ENCODE measurements around the gene ROR1. TPM values are rescaled to one million over a fixed set of nuclear protein-coding genes. Genes with fewer than 3 reads are reported as not detected.

ROR1 gene
- total RNA-seq, 1 donor from 2014 or later: 13.1 TPM

- DNase-seq (ENCODE audit: low spot score): no peak
Observed at GRCh38 chr1:63856924-63857323, 83.1 kb downstream of the ROR1 start.

- DNase-seq (ENCODE audit: low spot score): no peak
Observed at GRCh38 chr1:63857478-63857877, 83.7 kb downstream of the ROR1 start.

- DNase-seq (ENCODE audit: low spot score): no peak
Observed at GRCh38 chr1:63858153-63858552, 84.3 kb downstream of the ROR1 start.

GRCh38 chr1:63859480-63860275 is 85.9 kb downstream of the ROR1 start:
- no peak for DNase-seq (ENCODE audit: low spot score)

- DNase-seq (ENCODE audit: low spot score): no peak
Observed at GRCh38 chr1:63861052-63861691, 87.4 kb downstream of the ROR1 start.

GRCh38 chr1:63863145-63863544 is 89.3 kb downstream of the ROR1 start:
- no peak for DNase-seq (ENCODE audit: low spot score)

GRCh38 chr1:63864224-63864641 is 90.4 kb downstream of the ROR1 start:
- DNase-seq (ENCODE audit: low spot score): no peak

- DNase-seq (ENCODE audit: low spot score): no peak
Observed at GRCh38 chr1:63865561-63865960, 91.7 kb downstream of the ROR1 start.

GRCh38 chr1:63866084-63866483 is 92.3 kb downstream of the ROR1 start:
- no peak for DNase-seq (ENCODE audit: low spot score)

GRCh38 chr1:63867429-63868176 is 93.8 kb downstream of the ROR1 start:
- no peak for DNase-seq (ENCODE audit: low spot score)

- DNase-seq (ENCODE audit: low spot score): no peak
Observed at GRCh38 chr1:63868268-63868781, 94.5 kb downstream of the ROR1 start.

- no peak for DNase-seq (ENCODE audit: low spot score)
Observed at GRCh38 chr1:63870152-63870551, 96.3 kb downstream of the ROR1 start.

- DNase-seq (ENCODE audit: low spot score): no peak
Observed at GRCh38 chr1:63871463-63871862, 97.6 kb downstream of the ROR1 start.

- no peak for DNase-seq (ENCODE audit: low spot score)
Observed at GRCh38 chr1:63873751-63874150, 99.9 kb downstream of the ROR1 start.

- no peak for DNase-seq (ENCODE audit: low spot score)
Observed at GRCh38 chr1:63874278-63874880, 100.6 kb downstream of the ROR1 start.

- no peak for DNase-seq (ENCODE audit: low spot score)
Observed at GRCh38 chr1:63875636-63876035, 101.8 kb downstream of the ROR1 start.

- no peak for DNase-seq (ENCODE audit: low spot score)
Observed at GRCh38 chr1:63877021-63877767, 103.4 kb downstream of the ROR1 start.

- DNase-seq (ENCODE audit: low spot score): no peak
Observed at GRCh38 chr1:63877816-63878215, 104.0 kb downstream of the ROR1 start.

GRCh38 chr1:63878932-63879331 is 105.1 kb downstream of the ROR1 start:
- no peak for DNase-seq (ENCODE audit: low spot score)

GRCh38 chr1:63880958-63881576 is 107.2 kb downstream of the ROR1 start:
- DNase-seq (ENCODE audit: low spot score): no peak
